Right cardiac atrium (tissue), 5 donors: ENCODE data around the gene JUP. TPM values are rescaled to one million over a fixed set of nuclear protein-coding genes. Genes with fewer than 3 reads are reported as not detected.
A peak's percentile ranks its signal among the peaks of the same experiment; 100 is the strongest.

Experiments used
- ATAC-seq, 2 donors: fragments of 200-7000 bp; cut with Tn5 transposase; one replicate each; pipeline versions ENCODE4 v1.8.0 to v1.9.1; 2020; ENCODE audit warnings: moderate library complexity in 2 of 2, mild to moderate bottlenecking in 1 of 2
- DNase-seq, 3 donors: peaks; one replicate each; pipeline ENCODE4 v3.0.0-alpha.2; 2020
- H3K27ac ChIP-seq: one replicate; pipeline ENCODE4 v1.5.1; 2013; ENCODE audit warnings: mild to moderate bottlenecking, low read length, control low read depth, moderate library complexity
- H3K27me3 ChIP-seq: one replicate; pipeline ENCODE4 v1.6.1; 2013; ENCODE audit not compliant: control insufficient read depth, insufficient read depth
- H3K4me1 ChIP-seq: one replicate; pipeline ENCODE4 v1.6.1; 2013; ENCODE audit warnings: low read length; ENCODE audit not compliant: control insufficient read depth, insufficient read depth
- H3K4me3 ChIP-seq: one replicate; pipeline ENCODE4 v1.5.1; 2013; ENCODE audit warnings: low read length, control low read depth
- H3K9me3 ChIP-seq: one replicate; pipeline ENCODE4 v1.6.1; 2013; ENCODE audit warnings: low read length; ENCODE audit not compliant: control insufficient read depth
- WGBS: extraction: QIAGEN DNeasy Blood & Tissue Kit; methylation state at CpG from one replicate; pipeline ENCODE4 v1.1.7; 2013; 5-methylcytosine and 5-hydroxymethylcytosine counted together
- intact Hi-C, 4 donors: fragments of 100-400 bp; cut with DNase I; formaldehyde crosslinking; loops; one replicate each; pipeline versions ENCODE4 v1.11.0 to v1.14.0; 2022 to 2023
- polyA plus RNA-seq: library from polyadenylated mRNA; stranded (reverse); fragments of 200-250 nt; gene quantifications from one replicate; pipeline ENCODE4 v1.2.3, GENCODE V29; 2013
- total RNA-seq, 4 donors: library from RNA; stranded (reverse); fragmentation: NEBNext Ultra II Directional; extraction: Animal tissue kit (Norgen Biotek cat#: 25700); gene quantifications; one replicate each; pipeline ENCODE4 v1.2.1, GENCODE V29; 2021
- donor health status: healthy with polysubstance abuse.
- donor health status: DM: no; HTN: yes; CAD: no.
- donor health status: DM: no; HTN: no; CAD: no.
- donor health status: DM: no; HTN: yes; CAD: no; lungs with severe emphysema.
- donor health status: DM: yes; HTN: yes; CAD: no.

The JUP gene
- total and polyA plus RNA-seq, 5 donors = 135 to 239 (median 180) TPM

DNA sequence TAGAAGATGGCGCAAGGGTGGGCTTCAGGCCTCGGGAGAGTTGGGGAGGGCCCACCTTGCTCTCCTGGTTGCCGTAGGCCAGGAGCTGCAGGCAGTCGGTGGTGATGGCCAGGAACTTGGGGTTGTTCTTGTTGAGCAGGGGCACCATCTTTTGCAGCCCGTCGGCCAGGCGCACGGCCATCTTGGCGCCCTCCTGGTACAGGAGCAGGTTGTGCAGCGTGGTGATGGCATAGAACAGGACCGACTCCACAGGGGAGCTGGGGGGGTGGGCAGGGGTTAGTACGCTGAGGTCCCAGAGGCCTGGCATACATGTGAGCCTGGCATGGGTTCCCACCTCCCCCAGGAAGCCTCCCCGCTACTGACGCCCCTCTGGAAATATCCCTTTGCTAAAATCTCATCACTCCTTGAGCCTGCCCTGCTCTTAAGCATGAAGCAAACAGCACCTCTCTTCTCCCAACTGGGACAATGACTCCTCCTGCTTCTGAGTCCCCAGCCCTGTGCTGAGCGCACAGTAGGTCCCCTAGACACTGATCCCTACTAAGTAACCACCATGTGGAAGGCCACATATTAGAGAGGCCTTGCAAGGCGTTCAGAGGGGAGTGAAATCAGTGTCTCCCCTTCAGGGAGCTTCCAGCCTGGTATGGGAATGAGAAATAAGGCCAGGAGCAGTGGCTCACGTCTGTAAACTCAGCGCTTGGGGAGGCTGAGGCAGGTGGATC, 19.0 kb downstream of the JUP start:
- no peaks in the 10 kb centered on the region for H3K9me3 ChIP-seq
- ATAC-seq = no peak
- 91% methylated on average over 18 of the region's 18 CpGs for WGBS
- peak in 2 of 3 donors; percentile 26 to 32 for DNase-seq
- H3K4me1 ChIP-seq = no peaks in the 10 kb centered on the region
- H3K4me3 ChIP-seq = no peak overlapping the region
- H3K27me3 ChIP-seq = no peaks in the 10 kb centered on the region
- no peak overlapping the region for H3K27ac ChIP-seq
- intact Hi-C loops = no loop called here

DNA sequence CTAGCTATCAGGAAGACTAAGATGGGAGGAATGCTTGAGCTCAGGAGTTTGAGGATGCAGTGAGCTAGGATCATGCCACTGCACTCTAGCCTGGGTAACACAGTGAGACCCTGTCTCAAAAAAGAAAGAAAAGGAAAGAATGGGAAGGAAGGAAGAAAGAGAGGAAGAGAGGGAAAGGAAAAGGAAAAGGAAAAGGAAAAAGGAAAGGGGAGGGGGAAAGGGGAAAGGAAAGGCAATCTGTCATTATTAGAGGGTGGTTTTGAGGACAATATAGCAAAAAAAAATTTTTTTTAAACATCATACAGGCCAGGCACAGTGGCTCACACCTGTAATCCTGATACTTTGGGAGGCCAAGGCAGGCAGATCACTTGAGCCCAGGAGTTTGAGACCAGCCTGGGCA, 20.4 kb downstream of the JUP start:
- DNase-seq (no peak), ATAC-seq (no peak)
- no peak overlapping the region for H3K4me3 ChIP-seq
- H3K4me1 ChIP-seq = no peaks in the 10 kb centered on the region
- intact Hi-C loops = no loop called here
- no peak overlapping the region for H3K27ac ChIP-seq
- H3K27me3 ChIP-seq = no peaks in the 10 kb centered on the region
- no peaks in the 10 kb centered on the region for H3K9me3 ChIP-seq

DNA sequence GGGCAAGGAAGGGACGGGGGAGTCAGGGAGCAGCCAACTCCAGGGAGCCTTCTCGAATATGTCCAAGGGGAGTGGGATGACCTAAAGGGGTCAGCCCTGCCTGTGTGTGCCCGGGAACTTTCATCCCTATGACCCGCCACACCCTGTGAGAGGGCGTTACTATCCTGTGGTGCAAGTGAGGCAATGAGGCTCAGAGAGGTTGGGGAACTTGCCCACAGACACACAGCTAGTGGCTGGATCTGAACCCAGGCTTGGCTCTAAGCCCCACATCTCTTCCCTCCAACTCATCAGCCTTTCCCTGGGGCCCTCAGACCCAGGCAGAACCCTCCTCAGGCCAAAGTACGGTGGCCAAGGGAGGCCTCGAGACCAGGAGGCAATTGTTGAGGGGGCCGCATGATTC, 23.2 kb downstream of the JUP start:
- Histone ChIP-seq H3K4me1 (no peaks in the 10 kb centered on the region), H3K9me3 (no peaks in the 10 kb centered on the region), H3K27me3 (no peaks in the 10 kb centered on the region), H3K27ac (no peak overlapping the region), H3K4me3 (no peak overlapping the region)
- intact Hi-C loops = no loop called here
- ATAC-seq (no peak), DNase-seq (no peak)
- 88% methylated on average over 8 of the region's 8 CpGs for WGBS

DNA sequence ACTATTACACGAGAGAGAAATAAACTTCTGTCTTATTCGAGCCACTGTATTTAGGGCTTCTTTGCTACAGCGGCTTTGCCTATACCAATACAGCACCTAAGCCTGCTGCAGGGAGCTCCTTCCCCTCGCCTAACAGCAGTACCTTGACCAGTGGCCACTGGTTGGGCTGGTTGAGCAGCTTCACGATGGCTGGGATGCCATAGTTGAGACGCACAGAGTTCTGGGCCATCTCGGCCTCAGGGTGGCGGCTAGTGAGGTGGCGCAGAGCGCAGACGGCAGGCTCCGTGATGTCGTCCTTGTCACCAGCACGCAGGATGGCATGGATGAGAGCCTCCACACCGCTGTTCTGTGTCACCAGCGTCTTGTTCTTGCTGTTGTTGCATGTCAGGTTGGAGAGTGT, 23.7 kb downstream of the JUP start:
- Histone ChIP-seq H3K27ac (no peak overlapping the region), H3K4me3 (no peak overlapping the region), H3K4me1 (no peaks in the 10 kb centered on the region), H3K27me3 (no peaks in the 10 kb centered on the region), H3K9me3 (no peaks in the 10 kb centered on the region)
- DNase-seq (peak in 1 of 3 donors; percentile 32), ATAC-seq (no peak)
- 96% methylated on average over 16 of the region's 16 CpGs for WGBS
- intact Hi-C loops = no loop called here

DNA sequence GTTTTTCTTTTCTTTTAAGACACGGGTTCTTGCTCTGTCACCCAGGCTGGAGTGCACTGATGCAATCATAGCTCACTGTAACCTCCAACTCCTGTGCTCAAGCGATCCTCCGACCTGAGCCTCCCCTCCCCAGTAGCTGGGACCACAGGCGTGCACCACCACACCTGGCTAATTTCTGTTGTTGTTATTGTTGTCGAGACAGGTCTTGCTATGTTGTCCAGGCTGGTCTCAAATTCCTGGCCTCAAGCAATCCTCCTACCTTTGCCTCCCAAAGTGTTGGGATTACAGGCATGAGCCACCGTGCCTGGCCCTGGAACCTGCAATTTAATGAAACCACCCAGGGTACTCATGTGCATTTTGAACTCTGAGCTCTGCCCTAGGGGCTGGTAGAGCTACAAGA, 24.1 kb downstream of the JUP start:
- ATAC-seq (no peak), DNase-seq (peak in 1 of 3 donors; percentile 2)
- H3K4me1 ChIP-seq = no peaks in the 10 kb centered on the region
- no peak overlapping the region for H3K4me3 ChIP-seq
- no peaks in the 10 kb centered on the region for H3K27me3 ChIP-seq
- no peak overlapping the region for H3K27ac ChIP-seq
- intact Hi-C loops = no loop called here
- H3K9me3 ChIP-seq = no peaks in the 10 kb centered on the region
- WGBS = 92% methylated on average over 6 of the region's 6 CpGs

DNA sequence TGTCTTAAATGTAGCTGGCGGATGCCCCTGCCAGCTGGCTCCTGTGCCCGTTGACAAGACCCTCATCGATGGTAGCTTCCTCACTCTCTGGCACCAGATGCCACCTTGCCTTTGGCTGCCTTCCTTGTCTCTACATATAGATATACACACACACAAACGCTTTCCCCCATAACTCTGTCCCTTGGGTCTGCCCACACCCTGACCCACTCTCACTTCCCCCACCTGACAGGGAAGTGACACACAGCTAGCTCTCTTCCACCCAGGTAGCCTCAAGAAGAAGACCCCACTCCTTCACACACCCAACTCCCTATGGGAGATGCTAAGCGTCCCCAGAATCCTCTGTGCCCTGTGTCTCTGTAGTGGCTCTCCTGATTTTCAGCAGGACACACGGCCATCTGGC, 25.6 kb downstream of the JUP start:
- DNase-seq (no peak), ATAC-seq (no peak)
- WGBS = 80% methylated on average over 6 of the region's 6 CpGs
- Histone ChIP-seq H3K9me3 (no peaks in the 10 kb centered on the region), H3K27ac (no peak overlapping the region), H3K4me3 (no peak overlapping the region), H3K27me3 (no peaks in the 10 kb centered on the region), H3K4me1 (no peaks in the 10 kb centered on the region)
- intact Hi-C loops = no loop called here

DNA sequence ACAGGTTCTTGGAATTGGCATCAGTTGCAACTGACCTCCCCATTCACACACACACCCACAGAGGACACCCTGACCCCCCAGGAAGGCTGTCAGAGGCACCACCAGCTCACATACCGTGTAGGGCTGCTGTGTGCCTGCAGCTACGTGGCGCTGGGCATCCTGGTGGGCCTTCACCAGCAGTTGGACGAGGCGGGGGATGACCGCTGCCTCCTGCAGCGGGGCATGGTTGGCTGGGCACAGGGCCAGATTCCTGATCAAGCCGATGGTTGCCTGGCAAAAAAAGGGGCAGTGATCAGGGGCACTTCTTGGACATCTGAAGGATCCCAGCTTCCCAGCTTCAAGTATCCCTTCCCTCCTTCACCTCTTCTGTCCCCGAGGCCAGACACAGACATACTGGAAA, 27.9 kb downstream of the JUP start:
- DNase-seq (no peak), ATAC-seq (no peak)
- 71% methylated on average over 9 of the region's 9 CpGs for WGBS
- H3K4me3 ChIP-seq = no peak overlapping the region
- H3K27me3 ChIP-seq = no peaks in the 10 kb centered on the region
- no peaks in the 10 kb centered on the region for H3K9me3 ChIP-seq
- intact Hi-C loops = no loop called here
- no peak overlapping the region for H3K27ac ChIP-seq
- H3K4me1 ChIP-seq = no peaks in the 10 kb centered on the region

DNA sequence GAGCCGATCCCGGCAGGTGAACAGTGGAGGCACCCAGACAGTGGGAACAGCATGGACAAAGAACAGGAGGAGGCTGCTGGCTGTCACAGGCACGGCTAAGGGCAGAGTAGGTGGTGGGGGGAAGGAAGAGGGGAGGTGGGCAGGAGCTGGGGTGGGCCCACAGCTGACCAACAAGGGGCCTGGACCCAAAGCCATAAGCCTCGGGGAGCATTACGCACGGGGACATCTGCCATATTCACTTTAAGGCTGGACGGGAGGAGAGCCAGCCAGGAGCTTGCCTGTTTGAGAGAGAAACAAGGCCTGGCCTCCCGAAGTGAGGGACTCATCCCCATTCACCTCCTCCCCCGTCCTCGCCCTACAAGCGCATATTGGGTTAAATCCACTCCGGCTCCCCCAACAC, 32.4 kb downstream of the JUP start:
- intact Hi-C loops = no loop called here
- H3K27me3 ChIP-seq = no peaks in the 10 kb centered on the region
- no peaks in the 10 kb centered on the region for H3K9me3 ChIP-seq
- ATAC-seq (no peak), DNase-seq (no peak)
- no peak overlapping the region for H3K4me3 ChIP-seq
- WGBS = 73% methylated on average over 12 of the region's 12 CpGs
- no peaks in the 10 kb centered on the region for H3K4me1 ChIP-seq
- no peak overlapping the region for H3K27ac ChIP-seq

DNA sequence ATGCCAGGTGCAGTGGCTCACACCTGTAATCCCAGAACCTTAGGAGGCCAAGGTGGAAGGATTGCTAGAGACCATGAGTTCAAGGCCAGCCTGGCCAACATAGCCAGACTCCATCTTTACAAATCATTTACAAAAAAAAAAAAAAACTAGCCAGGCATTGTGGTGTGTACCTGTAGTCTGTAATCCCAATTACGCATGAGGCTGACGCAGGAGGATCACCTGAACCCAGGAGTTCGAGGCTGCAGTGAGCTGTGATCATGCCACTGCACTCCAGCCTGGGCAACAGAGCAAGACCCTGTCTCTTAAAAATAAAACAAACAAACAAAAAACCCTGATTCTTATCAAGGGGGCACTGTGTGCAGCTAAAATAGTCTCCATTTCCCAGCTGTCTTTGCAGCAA, 35.2 kb downstream of the JUP start:
- no peak overlapping the region for H3K4me3 ChIP-seq
- H3K27me3 ChIP-seq = no peaks in the 10 kb centered on the region
- no peaks in the 10 kb centered on the region for H3K4me1 ChIP-seq
- intact Hi-C loops = no loop called here
- no peaks in the 10 kb centered on the region for H3K9me3 ChIP-seq
- no peak overlapping the region for H3K27ac ChIP-seq
- 81% methylated on average over 3 of the region's 3 CpGs for WGBS
- DNase-seq = no peak
- no peak for ATAC-seq

DNA sequence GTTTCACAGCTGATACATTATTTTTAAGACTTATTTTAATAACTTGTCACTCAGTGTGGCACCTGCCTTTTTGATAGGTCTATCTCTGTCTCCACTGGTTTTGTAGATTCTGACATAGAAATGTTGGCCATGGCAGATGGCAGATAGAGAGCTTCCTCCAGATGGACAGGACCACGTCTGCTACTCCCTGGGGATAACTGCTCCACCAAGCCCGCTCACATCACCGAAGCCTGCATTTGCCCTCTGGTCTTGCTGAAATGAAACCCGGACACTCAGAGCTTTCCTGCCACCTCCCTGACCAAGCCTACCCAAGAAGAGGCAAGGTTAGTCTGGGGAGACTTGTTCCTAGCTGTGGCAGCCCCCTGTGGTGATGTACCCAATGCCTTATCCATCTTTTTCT, 35.6 kb downstream of the JUP start:
- ATAC-seq (no peak), DNase-seq (no peak)
- Histone ChIP-seq H3K27ac (no peak overlapping the region), H3K4me1 (no peaks in the 10 kb centered on the region), H3K9me3 (no peaks in the 10 kb centered on the region), H3K4me3 (no peak overlapping the region), H3K27me3 (no peaks in the 10 kb centered on the region)
- WGBS = 66% methylated on average over 4 of the region's 4 CpGs
- intact Hi-C loops = no loop called here

DNA sequence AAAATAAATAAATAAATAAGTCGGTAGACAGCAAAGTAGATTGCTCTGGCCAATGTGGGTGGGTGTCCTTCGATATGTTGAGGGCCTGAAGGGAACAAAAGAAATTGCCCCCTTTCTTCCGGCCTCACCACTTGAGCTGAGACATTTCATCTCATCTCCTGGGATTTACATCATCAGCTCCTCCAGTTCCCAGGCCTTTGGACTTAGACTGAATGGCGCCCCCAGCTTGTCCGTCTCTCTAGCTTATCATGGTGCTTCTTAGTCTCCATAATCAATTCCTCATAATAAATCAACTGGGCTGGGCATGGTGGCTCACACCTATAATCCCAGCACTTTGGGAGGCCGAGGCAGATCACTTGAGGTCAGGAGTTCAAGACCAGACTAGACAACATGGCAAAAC, 38.2 kb downstream of the JUP start:
- no peaks in the 10 kb centered on the region for H3K9me3 ChIP-seq

DNA sequence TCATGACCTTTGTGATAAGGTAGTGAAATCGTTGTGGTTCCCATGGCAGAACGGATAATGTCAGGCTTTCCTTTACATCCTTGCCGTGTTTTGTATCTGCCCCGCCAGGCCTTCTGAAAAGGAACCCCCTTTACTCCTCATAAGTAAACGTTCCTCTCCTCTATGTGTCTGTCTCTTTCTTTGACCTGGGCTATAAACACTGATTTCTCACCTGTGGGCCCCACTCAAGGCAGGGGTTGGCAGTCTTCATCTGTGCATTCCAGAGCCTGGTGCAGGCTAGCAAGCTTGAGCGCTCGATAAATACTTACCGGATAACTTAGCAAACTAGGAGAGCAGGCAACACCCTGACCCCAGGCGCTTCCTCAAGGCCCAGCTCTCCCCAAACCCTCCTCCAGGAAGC, 44.8 kb downstream of the JUP start:
- Histone ChIP-seq H3K9me3 (no peaks in the 10 kb centered on the region), H3K27me3 (no peaks in the 10 kb centered on the region), H3K4me3 (no peak overlapping the region), H3K4me1 (no peaks in the 10 kb centered on the region), H3K27ac (no peak overlapping the region)
- no peak for ATAC-seq
- WGBS = 80% methylated on average over 9 of the region's 9 CpGs
- DNase-seq = no peak
- intact Hi-C loops = no loop called here

More for the DNA sequence above, 38.2 kb downstream of the JUP start:
- no peaks in the 10 kb centered on the region for H3K4me1 ChIP-seq
- ATAC-seq = no peak
- no peaks in the 10 kb centered on the region for H3K27me3 ChIP-seq
- intact Hi-C loops = no loop called here
- no peak for DNase-seq
- no peak overlapping the region for H3K27ac ChIP-seq
- 77% methylated on average over 6 of the region's 6 CpGs for WGBS
- H3K4me3 ChIP-seq = no peak overlapping the region
